Dendritic cell treated with granulocyte-macrophage colony-stimulating factor and Interleukin-4, amounts not matched to agents 40 ng/mL and 50 ng/mL, for 4 days (primary cell): Measurements from ENCODE around the gene ZNRF1.
"Not testable (repeated sequence)": the region's sequence is repeated elsewhere in the genome, so short reads cannot be mapped to it uniquely, and the experiment has no call there.

ENCODE experiments used
- H3K27ac Mint-ChIP-seq: one replicate; pipeline ENCODE4 v1.8.0; 2022; ENCODE audit warnings: mild to moderate bottlenecking, mixed read lengths
- H3K27me3 Mint-ChIP-seq: one replicate; pipeline ENCODE4 v1.8.0; 2022; ENCODE audit warnings: mild to moderate bottlenecking, mixed read lengths
- H3K36me3 Mint-ChIP-seq: one replicate; pipeline ENCODE4 v1.8.0; 2022; ENCODE audit warnings: low read depth, mixed read lengths
- H3K4me1 Mint-ChIP-seq: one replicate; pipeline ENCODE4 v1.8.0; 2022; ENCODE audit warnings: low read depth, mixed read lengths
- H3K4me3 Mint-ChIP-seq: one replicate; pipeline ENCODE4 v1.8.0; 2022; ENCODE audit warnings: mild to moderate bottlenecking, moderate library complexity, mixed read lengths
- H3K9me3 Mint-ChIP-seq: one replicate; pipeline ENCODE4 v1.8.0; 2022; ENCODE audit warnings: mixed read lengths
- intact Hi-C: fragments of 100-400 bp; cut with micrococcal nuclease; formaldehyde crosslinking; loops from one replicate; pipeline ENCODE4 v1.15.0; 2022

Gene ZNRF1

GRCh38 chr16:75011634-75012307, 12.9 kb downstream of the ZNRF1 start:
- Mint-ChIP-seq H3K9me3 (no peaks in the 10 kb centered on the region), H3K36me3 (no peaks in the 10 kb centered on the region), H3K27me3 (no peaks in the 10 kb centered on the region), H3K4me3 (no peak overlapping the region), H3K4me1 (peaks cover 30% of the 10 kb centered on the region), H3K27ac (peak overlapping the region; percentile 56)
- intact Hi-C loops: no loop called here

DNA sequence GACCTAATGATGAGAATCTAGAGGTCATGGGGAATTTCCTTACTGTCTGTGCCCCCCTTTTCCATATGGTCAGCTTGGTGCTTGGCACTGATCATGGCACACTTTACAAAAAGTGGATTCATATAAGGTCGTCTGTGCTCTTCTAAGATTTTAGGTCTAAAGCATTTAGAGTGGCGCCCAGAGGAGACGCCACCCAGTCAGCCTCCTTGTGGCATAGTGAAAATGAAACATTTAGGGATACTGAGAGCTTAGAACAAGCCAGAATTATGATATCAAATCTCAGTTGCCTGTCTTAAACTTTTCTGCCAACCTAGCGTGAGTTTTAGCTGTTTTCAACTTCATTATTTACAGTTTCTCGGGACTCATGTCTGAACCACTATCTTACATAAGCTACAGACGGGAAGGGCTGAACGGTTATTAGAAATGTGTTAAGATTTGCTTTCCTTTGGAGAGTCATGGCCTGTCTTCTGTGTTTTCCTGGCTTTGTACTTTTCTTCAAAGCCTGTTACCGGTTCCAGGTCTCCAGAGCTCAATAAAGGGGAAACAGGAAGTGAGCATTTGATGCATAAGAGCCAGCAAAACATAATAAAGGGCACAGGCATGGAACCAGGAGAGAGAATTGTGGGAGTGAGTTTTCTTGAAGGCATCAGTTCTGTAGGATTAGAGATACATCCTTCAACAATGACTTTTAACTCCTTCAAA, 13.7 kb downstream of the ZNRF1 start:
- intact Hi-C loops: no loop called here
- no peaks in the 10 kb centered on the region for H3K27me3 Mint-ChIP-seq
- peak overlapping the region; percentile 56 for H3K27ac Mint-ChIP-seq
- no peaks in the 10 kb centered on the region for H3K36me3 Mint-ChIP-seq
- H3K4me1 Mint-ChIP-seq: peaks cover 31% of the 10 kb centered on the region
- no peak overlapping the region for H3K4me3 Mint-ChIP-seq
- no peaks in the 10 kb centered on the region for H3K9me3 Mint-ChIP-seq

GRCh38 chr16:75013123-75013522, 14.3 kb downstream of the ZNRF1 start:
- H3K4me3 Mint-ChIP-seq, H3K27me3 Mint-ChIP-seq, H3K36me3 Mint-ChIP-seq, H3K9me3 Mint-ChIP-seq, intact Hi-C loops, H3K27ac Mint-ChIP-seq: not testable (repeated sequence)
- H3K4me1 Mint-ChIP-seq: peaks cover 37% of the 10 kb centered on the region

GRCh38 chr16:75014318-75014717, 15.5 kb downstream of the ZNRF1 start:
- intact Hi-C loops: no loop called here
- H3K4me3 Mint-ChIP-seq: no peak overlapping the region
- no peaks in the 10 kb centered on the region for H3K9me3 Mint-ChIP-seq
- H3K4me1 Mint-ChIP-seq: peaks cover 41% of the 10 kb centered on the region
- H3K27me3 Mint-ChIP-seq: no peaks in the 10 kb centered on the region
- H3K36me3 Mint-ChIP-seq: no peaks in the 10 kb centered on the region
- no peak overlapping the region for H3K27ac Mint-ChIP-seq

DNA sequence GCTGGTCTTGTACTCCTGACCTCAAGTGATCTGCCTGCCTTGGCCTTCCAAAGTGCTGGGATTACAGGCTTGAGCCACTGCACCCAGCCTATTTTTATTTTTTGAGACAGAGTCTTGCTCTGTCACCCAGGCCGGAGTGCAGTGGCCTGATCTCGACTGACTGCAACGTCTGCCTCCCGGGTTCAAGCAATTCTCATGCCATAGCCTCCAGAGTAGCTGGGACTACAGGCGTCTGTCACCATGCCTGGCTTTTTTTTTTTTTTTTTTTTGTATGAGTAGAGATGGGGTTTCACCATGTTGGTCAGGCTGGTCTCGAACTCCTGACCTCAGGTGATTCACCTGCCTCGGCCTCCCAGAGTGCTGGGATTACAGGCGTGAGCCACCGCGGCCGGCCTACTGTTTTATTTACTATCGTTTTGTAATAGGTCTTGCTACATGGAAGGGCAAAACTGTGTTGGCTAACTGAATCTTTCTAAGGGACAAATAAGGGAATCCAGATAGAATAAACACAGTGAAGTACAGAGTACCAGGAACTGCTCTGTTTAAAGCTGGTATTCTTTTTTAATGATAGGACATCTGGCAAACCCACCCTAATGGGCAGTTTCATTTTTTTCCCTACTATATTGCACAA, 17.7 kb downstream of the ZNRF1 start:
- Mint-ChIP-seq H3K9me3 (peaks cover 13% of the 10 kb centered on the region), H3K4me1 (peaks cover 32% of the 10 kb centered on the region), H3K36me3 (peaks cover 14% of the 10 kb centered on the region)
- intact Hi-C loops, H3K27me3 Mint-ChIP-seq, H3K27ac Mint-ChIP-seq, H3K4me3 Mint-ChIP-seq: not testable (repeated sequence)

GRCh38 chr16:75017670-75018525, 19.1 kb downstream of the ZNRF1 start:
- peaks cover 20% of the 10 kb centered on the region for H3K36me3 Mint-ChIP-seq
- H3K9me3 Mint-ChIP-seq: peaks cover 20% of the 10 kb centered on the region
- intact Hi-C loops: no loop called here
- H3K4me3 Mint-ChIP-seq: no peak overlapping the region
- peaks cover 22% of the 10 kb centered on the region for H3K4me1 Mint-ChIP-seq
- H3K27me3 Mint-ChIP-seq: no peaks in the 10 kb centered on the region
- peak overlapping the region; percentile 39 for H3K27ac Mint-ChIP-seq

GRCh38 chr16:75019007-75019406, 20.2 kb downstream of the ZNRF1 start:
- peaks cover 21% of the 10 kb centered on the region for H3K4me1 Mint-ChIP-seq
- H3K36me3 Mint-ChIP-seq: peaks cover 20% of the 10 kb centered on the region
- peaks cover 20% of the 10 kb centered on the region for H3K9me3 Mint-ChIP-seq
- no peak overlapping the region for H3K4me3 Mint-ChIP-seq
- no peak overlapping the region for H3K27ac Mint-ChIP-seq
- no peaks in the 10 kb centered on the region for H3K27me3 Mint-ChIP-seq
- intact Hi-C loops: no loop called here

DNA sequence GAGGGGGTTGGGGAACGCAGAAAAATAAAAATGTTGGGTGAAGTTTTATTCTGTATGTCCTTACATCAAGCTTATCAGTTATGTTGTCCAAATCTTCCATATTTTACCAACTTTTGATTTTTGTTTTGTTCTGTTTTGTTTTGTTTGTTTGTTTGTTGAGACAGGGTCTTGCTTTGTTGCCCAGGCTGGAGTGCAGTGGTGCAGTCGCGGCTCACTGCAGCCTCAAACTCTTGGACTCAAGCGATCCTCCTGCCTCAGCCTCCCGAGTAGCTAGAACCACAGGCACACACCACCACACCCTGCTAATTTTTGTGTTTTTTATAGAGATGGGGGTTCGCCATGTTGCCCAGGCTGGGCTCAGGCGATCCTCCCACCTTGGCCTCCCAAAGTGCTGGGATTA, 20.8 kb downstream of the ZNRF1 start:
- Mint-ChIP-seq H3K27ac (no peak overlapping the region), H3K36me3 (peaks cover 20% of the 10 kb centered on the region), H3K27me3 (no peaks in the 10 kb centered on the region), H3K9me3 (peaks cover 20% of the 10 kb centered on the region), H3K4me1 (peaks cover 27% of the 10 kb centered on the region), H3K4me3 (no peak overlapping the region)
- intact Hi-C loops: no loop called here

GRCh38 chr16:75021410-75021809, 22.6 kb downstream of the ZNRF1 start:
- Mint-ChIP-seq H3K27ac (no peak overlapping the region), H3K9me3 (peaks cover 20% of the 10 kb centered on the region), H3K27me3 (no peaks in the 10 kb centered on the region), H3K36me3 (peaks cover 20% of the 10 kb centered on the region), H3K4me1 (peaks cover 32% of the 10 kb centered on the region), H3K4me3 (no peak overlapping the region)
- intact Hi-C loops: no loop called here

- Mint-ChIP-seq H3K36me3 (peaks cover 20% of the 10 kb centered on the region), H3K27me3 (no peaks in the 10 kb centered on the region), H3K4me1 (peaks cover 30% of the 10 kb centered on the region), H3K27ac (no peak overlapping the region), H3K4me3 (no peak overlapping the region), H3K9me3 (peaks cover 20% of the 10 kb centered on the region)
- intact Hi-C loops: no loop called here
Observed at GRCh38 chr16:75022567-75022966, 23.7 kb downstream of the ZNRF1 start.

DNA sequence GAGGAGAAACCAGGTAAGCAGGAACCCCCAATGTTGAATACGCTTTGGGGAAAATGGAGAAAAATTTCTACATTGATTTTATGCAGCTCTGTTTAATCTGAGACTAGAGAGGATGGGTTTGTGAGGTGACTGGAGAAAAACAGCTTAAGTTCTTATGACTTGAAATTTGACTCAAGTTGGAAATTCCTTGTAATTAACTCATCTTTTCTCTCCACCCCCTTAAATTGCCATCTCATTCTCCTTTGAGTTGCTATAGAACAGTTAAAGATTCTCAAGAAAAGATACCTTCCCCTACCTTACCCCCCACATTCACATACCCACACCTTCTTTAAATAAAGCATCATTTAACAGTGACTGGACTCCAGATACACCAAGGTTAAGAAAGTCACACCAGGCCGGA, 24.2 kb downstream of the ZNRF1 start:
- no peaks in the 10 kb centered on the region for H3K27me3 Mint-ChIP-seq
- H3K4me1 Mint-ChIP-seq: peaks cover 26% of the 10 kb centered on the region
- H3K9me3 Mint-ChIP-seq: peaks cover 20% of the 10 kb centered on the region
- H3K4me3 Mint-ChIP-seq: no peak overlapping the region
- intact Hi-C loops: no loop called here
- H3K27ac Mint-ChIP-seq: no peak overlapping the region
- H3K36me3 Mint-ChIP-seq: peaks cover 20% of the 10 kb centered on the region

- H3K4me3 Mint-ChIP-seq: peak overlapping the region; percentile 20
- H3K27ac Mint-ChIP-seq: peak overlapping the region; percentile 67
Observed at GRCh38 chr16:75024182-75024581, 25.4 kb downstream of the ZNRF1 start.

GRCh38 chr16:75024594-75024993, 25.8 kb downstream of the ZNRF1 start:
- intact Hi-C loops: no loop called here
- Mint-ChIP-seq H3K9me3 (peaks cover 20% of the 10 kb centered on the region), H3K27ac (peak overlapping the region; percentile 67), H3K27me3 (no peaks in the 10 kb centered on the region), H3K4me1 (peaks cover 19% of the 10 kb centered on the region), H3K36me3 (peaks cover 20% of the 10 kb centered on the region), H3K4me3 (peak overlapping the region; percentile 20)

More at GRCh38 chr16:75024182-75024581, 25.4 kb downstream of the ZNRF1 start:
- H3K36me3 Mint-ChIP-seq: peaks cover 20% of the 10 kb centered on the region
- peaks cover 19% of the 10 kb centered on the region for H3K4me1 Mint-ChIP-seq
- H3K27me3 Mint-ChIP-seq: no peaks in the 10 kb centered on the region
- peaks cover 20% of the 10 kb centered on the region for H3K9me3 Mint-ChIP-seq
- intact Hi-C loops: no loop called here

DNA sequence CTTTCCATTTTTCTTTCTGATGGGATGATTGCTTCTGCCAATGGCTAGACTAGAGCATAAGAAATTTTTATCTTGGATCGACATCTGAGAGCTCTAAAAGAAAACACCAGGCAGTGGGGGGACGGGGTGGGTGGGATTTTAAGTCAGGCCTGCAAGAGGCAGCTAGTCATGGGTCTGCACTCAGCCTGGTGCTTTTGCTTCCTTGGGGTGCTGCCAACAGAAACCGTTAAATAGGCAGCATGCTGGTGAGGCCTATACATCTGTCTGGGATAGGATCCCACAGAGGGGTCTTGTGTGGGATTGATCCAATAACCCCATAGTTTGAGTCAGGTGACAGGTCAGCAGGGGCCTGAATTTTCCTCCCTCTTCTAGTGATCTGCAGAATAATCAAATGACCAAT, 26.9 kb downstream of the ZNRF1 start:
- no peaks in the 10 kb centered on the region for H3K27me3 Mint-ChIP-seq
- H3K9me3 Mint-ChIP-seq: peaks cover 15% of the 10 kb centered on the region
- peak overlapping the region; percentile 36 for H3K27ac Mint-ChIP-seq
- H3K4me1 Mint-ChIP-seq: peaks cover 19% of the 10 kb centered on the region
- intact Hi-C loops: no loop called here
- no peak overlapping the region for H3K4me3 Mint-ChIP-seq
- H3K36me3 Mint-ChIP-seq: peaks cover 14% of the 10 kb centered on the region
